ENCODE measurements around the gene SPATA31D1.

The SPATA31D1 gene

GRCh38 chr9:81974764-81975163, 13.8 kb upstream of the SPATA31D1 start:
- H3K27ac ChIP-seq: no peak overlapping the region
- TF ChIP-seq ZFX (IDR thresholded peaks at IDR 0.05; ENCODE audit: borderline replicate concordance) (no peak), CTCF (IDR thresholded peaks at IDR 0.05) (no peak)

GRCh38 chr9:81976351-81976750, 12.2 kb upstream of the SPATA31D1 start:
- H3K27ac ChIP-seq: no peak overlapping the region
- no peak for TF ChIP-seq CTCF (IDR thresholded peaks at IDR 0.05)
- no peak for TF ChIP-seq ZFX (IDR thresholded peaks at IDR 0.05; ENCODE audit: borderline replicate concordance)

DNA sequence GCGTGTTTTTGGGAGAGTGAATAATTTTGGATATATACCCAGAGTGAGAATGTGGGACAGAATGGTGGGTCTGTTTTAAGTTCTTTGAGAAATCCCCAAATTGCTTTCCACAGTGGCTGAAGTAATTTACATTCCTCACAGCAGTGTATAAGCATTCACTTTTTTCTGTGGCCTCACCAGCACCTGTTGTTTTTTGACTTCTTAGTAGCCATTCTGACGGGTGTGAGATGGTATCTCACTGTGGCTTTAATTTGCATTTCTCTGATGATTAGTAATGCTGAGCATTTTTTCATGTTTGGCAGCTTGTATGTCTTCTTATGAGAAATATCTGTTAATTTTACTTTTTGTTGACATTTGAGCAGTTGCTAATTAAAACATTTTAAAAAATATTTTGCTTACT, 9.4 kb upstream of the SPATA31D1 start:
- H3K27ac ChIP-seq: no peak overlapping the region
- no peak for TF ChIP-seq ZFX (IDR thresholded peaks at IDR 0.05; ENCODE audit: borderline replicate concordance)
- TF ChIP-seq CTCF (IDR thresholded peaks at IDR 0.05): no peak

DNA sequence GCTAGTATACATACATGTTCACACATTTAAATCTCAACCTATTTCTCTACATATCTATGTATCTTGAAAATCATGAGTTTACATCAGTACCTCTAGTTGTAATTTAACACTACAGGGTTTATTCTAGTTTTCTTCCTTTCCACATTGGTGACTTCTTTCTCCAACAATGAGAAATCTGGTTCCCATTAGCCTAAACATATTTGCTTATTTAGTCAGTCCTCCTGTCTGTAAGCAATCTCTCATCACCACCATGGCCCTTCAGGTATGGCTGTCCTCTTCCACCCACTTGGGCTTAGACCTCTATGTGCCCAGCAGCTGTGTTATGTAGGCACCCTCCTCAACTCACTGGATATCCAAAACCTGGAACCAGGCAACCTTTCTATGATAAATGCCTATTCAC, 8.0 kb upstream of the SPATA31D1 start:
- H3K27ac ChIP-seq: no peak overlapping the region
- TF ChIP-seq ZFX (IDR thresholded peaks at IDR 0.05; ENCODE audit: borderline replicate concordance) (no peak), CTCF (IDR thresholded peaks at IDR 0.05) (no peak)

DNA sequence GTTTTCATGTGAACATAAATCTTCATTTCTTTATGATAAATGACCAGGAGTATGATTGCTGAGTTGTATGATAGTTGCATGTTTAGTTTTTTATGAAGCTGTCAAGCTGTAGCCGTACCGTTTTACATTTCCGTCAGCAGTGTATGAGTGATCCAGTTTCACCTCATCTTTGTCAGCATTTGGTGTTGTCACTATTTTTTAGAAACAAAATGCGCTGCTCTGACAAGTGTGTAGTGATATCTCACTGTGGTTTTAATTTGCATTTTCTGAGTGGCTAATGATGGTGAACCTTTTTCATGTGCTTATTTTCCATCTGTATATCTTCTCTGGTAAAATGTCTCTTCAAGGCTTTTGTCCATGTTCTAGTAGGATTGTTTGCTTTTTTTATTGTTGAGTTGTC, 6.7 kb upstream of the SPATA31D1 start:
- no peak for TF ChIP-seq CTCF (IDR thresholded peaks at IDR 0.05)
- no peak for TF ChIP-seq ZFX (IDR thresholded peaks at IDR 0.05; ENCODE audit: borderline replicate concordance)

GRCh38 chr9:81984928-81985327, 3.6 kb upstream of the SPATA31D1 start:
- TF ChIP-seq CTCF (IDR thresholded peaks at IDR 0.05): no peak
- TF ChIP-seq ZFX (IDR thresholded peaks at IDR 0.05; ENCODE audit: borderline replicate concordance): no peak
- H3K27ac ChIP-seq: no peak overlapping the region

More for the DNA sequence above, 6.7 kb upstream of the SPATA31D1 start:
- no peak overlapping the region for H3K27ac ChIP-seq

DNA sequence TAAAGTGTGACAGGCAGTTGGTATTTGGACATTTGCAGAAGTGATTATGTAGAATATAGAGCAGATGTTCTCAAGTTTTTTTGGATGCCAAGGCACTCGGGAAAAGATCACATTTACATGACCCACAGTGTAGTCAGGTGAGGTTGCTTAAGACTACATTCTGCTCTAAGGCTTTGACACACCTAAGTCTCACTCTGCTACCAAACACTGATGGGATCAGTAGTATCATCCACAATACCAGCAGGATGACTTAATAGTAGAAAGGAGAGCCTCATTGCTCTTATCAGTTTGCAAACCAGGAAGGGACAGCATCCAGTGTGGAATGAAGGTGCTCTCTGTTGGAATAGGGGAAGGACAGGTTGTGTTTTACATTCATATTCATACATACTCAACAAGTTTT, 2.5 kb upstream of the SPATA31D1 start:
- TF ChIP-seq CTCF (IDR thresholded peaks at IDR 0.05) (no peak), ZFX (IDR thresholded peaks at IDR 0.05; ENCODE audit: borderline replicate concordance) (no peak)
- no peak overlapping the region for H3K27ac ChIP-seq

All from 22Rv1 (cell line).